GM19463 (cell line): ENCODE data around the gene LRCH2.
"Not testable (repeated sequence)": the region's sequence is repeated elsewhere in the genome, so short reads cannot be mapped to it uniquely, and the experiment has no call there.

Experiments
- ATAC-seq: cut with Tn5 transposase; IDR thresholded peaks from one replicate; pipeline ENCODE4 v1.9.1; 2021; ENCODE audit warnings: mild to moderate bottlenecking, moderate library complexity; ENCODE audit not compliant: unreplicated experiment

LRCH2 gene, protein sequence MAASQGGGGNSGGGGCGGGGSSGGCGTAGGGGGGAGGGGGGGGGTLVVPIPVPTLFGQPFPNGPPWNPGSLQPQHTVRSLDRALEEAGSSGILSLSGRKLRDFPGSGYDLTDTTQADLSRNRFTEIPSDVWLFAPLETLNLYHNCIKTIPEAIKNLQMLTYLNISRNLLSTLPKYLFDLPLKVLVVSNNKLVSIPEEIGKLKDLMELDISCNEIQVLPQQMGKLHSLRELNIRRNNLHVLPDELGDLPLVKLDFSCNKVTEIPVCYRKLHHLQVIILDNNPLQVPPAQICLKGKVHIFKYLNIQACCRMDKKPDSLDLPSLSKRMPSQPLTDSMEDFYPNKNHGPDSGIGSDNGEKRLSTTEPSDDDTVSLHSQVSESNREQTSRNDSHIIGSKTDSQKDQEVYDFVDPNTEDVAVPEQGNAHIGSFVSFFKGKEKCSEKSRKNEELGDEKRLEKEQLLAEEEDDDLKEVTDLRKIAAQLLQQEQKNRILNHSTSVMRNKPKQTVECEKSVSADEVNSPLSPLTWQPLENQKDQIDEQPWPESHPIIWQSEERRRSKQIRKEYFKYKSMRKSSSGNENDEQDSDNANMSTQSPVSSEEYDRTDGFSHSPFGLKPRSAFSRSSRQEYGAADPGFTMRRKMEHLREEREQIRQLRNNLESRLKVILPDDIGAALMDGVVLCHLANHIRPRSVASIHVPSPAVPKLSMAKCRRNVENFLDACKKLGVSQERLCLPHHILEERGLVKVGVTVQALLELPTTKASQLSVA

GRCh38 chrX:115233497-115234455 is at the start of gene LRCH2:
TSS of gene LRCH2 (minus strand) at chrX:115234096. CDS start at chrX:115234041, 55 bp downstream.
- no peak for ATAC-seq

- no peak for ATAC-seq
These were observed 35.3 kb upstream of the LRCH2 start for GRCh38 chrX:115269051-115269683.

- peak; percentile 53 for ATAC-seq
These were observed 34.5 kb upstream of the LRCH2 start for GRCh38 chrX:115268421-115268820.

GRCh38 chrX:115266300-115266699 is 32.4 kb upstream of the LRCH2 start:
- no peak for ATAC-seq

DNA sequence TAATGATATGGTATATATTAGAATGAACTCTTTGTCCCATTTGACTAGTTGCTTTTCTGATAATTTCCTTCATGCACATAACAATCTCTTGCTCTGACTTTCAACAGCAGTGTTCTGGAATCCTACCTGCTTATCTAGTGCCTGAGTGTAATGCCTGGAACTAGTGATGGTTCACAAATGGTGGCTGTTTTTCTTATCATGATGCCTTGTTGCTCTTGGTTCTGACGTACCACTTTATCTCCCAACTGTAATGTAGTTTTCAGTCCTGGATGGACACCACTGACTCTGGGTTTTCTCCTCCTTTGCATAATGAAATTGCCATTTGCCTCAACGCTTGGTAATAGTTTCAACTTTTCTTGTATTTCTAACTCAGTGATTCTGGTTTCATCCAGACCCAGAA is 30.1 kb upstream of the LRCH2 start:
- ATAC-seq = no peak

DNA sequence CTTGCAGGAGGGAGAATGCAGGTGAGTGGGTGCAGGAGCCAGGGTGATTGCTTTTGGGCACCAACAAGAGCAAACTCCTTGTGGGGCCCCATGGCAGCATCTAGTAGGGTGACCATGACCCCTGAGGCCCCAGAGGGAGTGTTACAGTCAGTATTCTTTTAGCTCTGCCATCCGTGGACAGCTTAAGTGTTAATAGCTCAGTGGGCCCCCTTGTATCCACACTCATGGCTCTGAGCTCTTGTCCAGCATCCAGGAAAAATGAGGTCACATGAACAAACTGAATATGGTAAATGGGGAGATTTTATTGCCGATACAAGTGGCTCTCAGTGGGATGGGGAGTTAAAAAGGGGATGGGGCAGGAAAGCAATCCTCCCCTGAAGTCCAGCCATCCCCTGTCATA is 27.3 kb upstream of the LRCH2 start:
- ATAC-seq = no peak

DNA sequence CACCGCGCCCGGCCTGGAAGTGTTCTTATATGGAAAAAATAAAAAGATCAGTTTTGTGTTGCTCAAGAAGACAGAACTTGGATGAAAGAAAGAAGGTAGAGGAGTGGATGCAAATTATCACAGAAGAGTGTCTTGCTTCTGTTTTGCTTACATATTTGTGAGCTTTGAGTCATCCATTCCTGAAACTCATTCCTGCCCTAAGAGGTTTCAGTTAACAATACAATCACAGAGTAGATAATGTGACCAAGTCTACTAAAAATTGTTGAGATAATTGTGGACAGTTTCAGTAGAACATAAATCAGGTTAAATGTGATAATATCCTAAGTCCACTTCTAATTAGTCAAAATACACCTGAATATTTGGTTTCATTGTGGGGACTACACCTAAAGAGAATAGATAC is 26.4 kb upstream of the LRCH2 start:
- ATAC-seq = no peak

- ATAC-seq = no peak
These were observed 25.5 kb upstream of the LRCH2 start for GRCh38 chrX:115259238-115259875.

- no peak for ATAC-seq
These were observed 23.8 kb upstream of the LRCH2 start for GRCh38 chrX:115257711-115258110.

GRCh38 chrX:115255003-115255402 is 21.1 kb upstream of the LRCH2 start:
- ATAC-seq = no peak

DNA sequence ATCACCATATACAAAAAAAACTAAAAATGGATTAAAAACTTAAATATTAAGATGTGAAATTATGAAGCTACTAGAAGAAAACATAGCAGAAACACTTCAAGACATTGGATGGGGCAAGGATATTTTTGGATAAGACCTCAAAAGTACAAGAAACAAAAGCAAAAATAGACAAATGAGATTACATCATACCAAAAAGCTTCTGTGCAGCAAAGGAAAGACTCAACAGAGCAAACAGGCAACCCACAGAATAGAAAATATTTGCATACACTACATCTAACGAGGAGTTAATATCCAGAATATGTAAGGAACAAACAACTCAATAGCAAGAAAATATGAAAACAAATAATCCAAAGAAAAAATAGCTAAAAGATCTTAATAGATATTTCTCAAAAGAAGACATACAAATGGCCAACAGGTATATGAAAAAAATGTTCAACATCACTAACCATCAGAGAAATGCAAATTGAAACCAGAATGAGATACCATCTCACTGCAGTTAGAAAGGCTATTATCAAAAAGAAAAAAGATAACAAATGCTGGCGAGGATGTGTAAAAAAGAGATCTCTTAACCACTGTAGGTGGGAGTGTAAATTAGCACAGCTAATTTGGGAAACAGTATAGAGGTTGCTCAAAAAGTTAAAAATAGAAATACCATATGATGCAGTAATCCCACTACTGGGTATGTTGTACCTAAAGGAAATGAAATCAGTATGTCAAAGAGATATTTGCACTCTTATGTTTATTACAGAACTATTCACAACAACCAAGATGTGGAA is 17.8 kb upstream of the LRCH2 start:
- ATAC-seq = no peak

DNA sequence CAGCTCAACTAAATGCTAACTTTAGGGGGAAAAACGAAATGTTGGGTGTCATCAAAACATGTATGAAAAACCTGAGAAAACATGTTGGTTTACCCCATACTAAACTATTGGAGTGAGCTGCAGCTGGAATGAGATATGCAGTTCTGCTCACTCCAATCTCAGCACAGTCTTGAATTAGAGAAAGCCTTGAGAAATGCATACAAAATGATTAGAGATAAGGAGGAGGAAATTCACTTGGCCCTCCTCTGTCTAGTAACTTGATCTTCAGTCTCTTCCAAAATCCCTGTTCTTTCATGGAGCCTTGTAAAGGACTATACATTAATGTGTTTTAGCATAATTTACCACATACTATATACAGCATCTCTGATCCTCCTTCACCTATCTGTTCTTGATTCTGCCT is 3.2 kb upstream of the LRCH2 start:
- ATAC-seq = no peak

- ATAC-seq = no peak
These were observed 2.7 kb upstream of the LRCH2 start for GRCh38 chrX:115236560-115236959.

DNA sequence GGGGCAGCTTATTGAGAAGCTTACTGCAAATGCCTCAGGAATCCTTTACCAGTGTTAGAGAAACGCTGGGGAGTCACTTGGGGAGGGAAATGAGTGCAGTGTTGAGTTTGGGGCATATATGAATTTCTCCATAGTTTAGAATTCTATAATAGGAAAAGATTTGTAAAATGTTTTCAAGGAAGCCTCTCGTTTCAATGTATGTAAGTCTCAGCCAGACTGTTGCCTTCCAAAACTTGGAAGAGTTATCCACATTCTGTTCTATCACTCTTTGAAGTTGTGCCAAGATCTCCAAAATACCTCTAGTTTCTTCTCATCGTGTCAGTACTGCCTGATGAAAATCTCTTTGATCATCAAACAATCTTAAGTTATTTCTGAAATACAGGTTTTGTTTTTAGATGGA is 565 bp upstream of the LRCH2 start:
- ATAC-seq = no peak

- no peak for ATAC-seq
These were observed 881 bp downstream of the LRCH2 start for GRCh38 chrX:115232933-115233496.

DNA sequence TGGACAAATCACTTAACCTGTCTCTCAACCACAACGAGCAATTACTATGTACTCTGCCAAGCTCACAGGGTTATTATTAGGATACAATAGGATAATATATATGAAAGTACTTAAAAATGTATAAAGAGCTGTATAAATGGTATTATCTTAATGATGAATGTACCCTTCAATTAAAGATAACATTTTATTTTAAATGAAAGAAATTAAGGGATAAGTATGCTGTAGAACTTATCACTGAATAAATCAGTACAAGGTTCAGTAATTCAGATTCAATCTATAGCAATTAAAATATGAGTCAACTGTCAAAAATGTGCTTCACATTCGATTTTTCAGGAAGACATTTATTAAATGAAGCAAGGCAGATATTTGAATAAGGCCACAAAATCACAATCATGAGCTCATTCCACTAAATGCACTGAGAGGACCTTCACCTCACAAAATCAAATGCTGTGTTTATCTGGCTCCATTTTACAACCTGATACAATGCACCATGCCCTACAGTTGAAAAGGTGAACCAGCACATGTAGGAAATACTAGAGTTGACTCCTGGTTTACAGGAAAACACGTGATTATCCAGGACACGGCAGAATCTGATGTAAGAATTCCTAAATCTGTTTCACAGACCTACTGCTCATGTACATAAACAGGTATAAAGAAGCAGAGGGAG is 4.4 kb downstream of the LRCH2 start:
- ATAC-seq = no peak

GRCh38 chrX:115226929-115227328 is 7.0 kb downstream of the LRCH2 start:
- ATAC-seq = no peak

DNA sequence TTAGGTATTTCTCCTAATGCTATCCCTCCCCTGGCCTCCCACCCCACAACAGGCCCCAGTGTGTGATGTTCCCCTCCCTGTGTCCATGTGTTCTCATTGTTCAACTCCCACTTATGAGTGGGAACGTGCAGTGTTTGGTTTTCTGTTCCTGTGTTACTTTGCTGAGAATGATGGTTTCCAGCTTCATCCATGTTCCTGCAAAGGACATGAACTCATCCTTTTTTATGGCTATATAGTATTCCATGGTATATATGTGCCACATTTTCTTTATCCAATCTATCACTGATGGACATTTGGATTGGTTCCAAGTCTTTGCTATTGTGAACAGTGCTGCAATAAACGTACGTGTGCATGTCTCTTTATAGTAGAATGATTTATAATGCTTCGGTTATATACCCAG is 16.6 kb downstream of the LRCH2 start:
- ATAC-seq = not testable (repeated sequence)

GRCh38 chrX:115214605-115215004 is 19.3 kb downstream of the LRCH2 start:
- no peak for ATAC-seq
